Measurements from ENCODE around the gene SLC13A3. TPM values are rescaled to one million over a fixed set of nuclear protein-coding genes. Genes with fewer than 3 reads are reported as not detected.
A peak's percentile ranks its signal among the peaks of the same experiment; 100 is the strongest.

Gene SLC13A3
- total and polyA plus RNA-seq, 8 donors = 2.4 to 10.4 (median 8.8) TPM

- no peak overlapping the region for H3K4me3 ChIP-seq
- H3K27ac ChIP-seq = no peak overlapping the region
- peak in 1 of 4 donors; percentile 20 for DNase-seq
- ATAC-seq = no peak
- H3K27me3 ChIP-seq = no peaks in the 10 kb centered on the region
- no peaks in the 10 kb centered on the region for H3K36me3 ChIP-seq
- TF ChIP-seq, protein P1, sequence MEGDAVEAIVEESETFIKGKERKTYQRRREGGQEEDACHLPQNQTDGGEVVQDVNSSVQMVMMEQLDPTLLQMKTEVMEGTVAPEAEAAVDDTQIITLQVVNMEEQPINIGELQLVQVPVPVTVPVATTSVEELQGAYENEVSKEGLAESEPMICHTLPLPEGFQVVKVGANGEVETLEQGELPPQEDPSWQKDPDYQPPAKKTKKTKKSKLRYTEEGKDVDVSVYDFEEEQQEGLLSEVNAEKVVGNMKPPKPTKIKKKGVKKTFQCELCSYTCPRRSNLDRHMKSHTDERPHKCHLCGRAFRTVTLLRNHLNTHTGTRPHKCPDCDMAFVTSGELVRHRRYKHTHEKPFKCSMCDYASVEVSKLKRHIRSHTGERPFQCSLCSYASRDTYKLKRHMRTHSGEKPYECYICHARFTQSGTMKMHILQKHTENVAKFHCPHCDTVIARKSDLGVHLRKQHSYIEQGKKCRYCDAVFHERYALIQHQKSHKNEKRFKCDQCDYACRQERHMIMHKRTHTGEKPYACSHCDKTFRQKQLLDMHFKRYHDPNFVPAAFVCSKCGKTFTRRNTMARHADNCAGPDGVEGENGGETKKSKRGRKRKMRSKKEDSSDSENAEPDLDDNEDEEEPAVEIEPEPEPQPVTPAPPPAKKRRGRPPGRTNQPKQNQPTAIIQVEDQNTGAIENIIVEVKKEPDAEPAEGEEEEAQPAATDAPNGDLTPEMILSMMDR (IDR thresholded peaks at IDR 0.05) = no peak
- no peaks in the 10 kb centered on the region for H3K4me1 ChIP-seq
- no peaks in the 10 kb centered on the region for H3K9me3 ChIP-seq
- intact Hi-C loops (cut with DNase I) = no loop called here
Observed at GRCh38 chr20:46573234-46573633, 78.0 kb downstream of the SLC13A3 start.

- TF ChIP-seq, protein P1 (IDR thresholded peaks at IDR 0.05) = no peak
- ATAC-seq (no peak), DNase-seq (no peak)
- no peaks in the 10 kb centered on the region for H3K36me3 ChIP-seq
- no peaks in the 10 kb centered on the region for H3K9me3 ChIP-seq
- H3K4me1 ChIP-seq = no peaks in the 10 kb centered on the region
- no peaks in the 10 kb centered on the region for H3K27me3 ChIP-seq
- no peak overlapping the region for H3K4me3 ChIP-seq
- H3K27ac ChIP-seq = no peak overlapping the region
- intact Hi-C loops (cut with DNase I) = no loop called here
Observed at GRCh38 chr20:46572790-46573189, 78.5 kb downstream of the SLC13A3 start.

GRCh38 chr20:46572153-46572552 is 79.1 kb downstream of the SLC13A3 start:
- no peak overlapping the region for H3K27ac ChIP-seq
- no peaks in the 10 kb centered on the region for H3K27me3 ChIP-seq
- intact Hi-C loops (cut with DNase I) = no loop called here
- no peaks in the 10 kb centered on the region for H3K4me1 ChIP-seq
- ATAC-seq (peak; percentile 33), DNase-seq (peak in 2 of 4 donors; percentile 20 to 49)
- no peaks in the 10 kb centered on the region for H3K36me3 ChIP-seq
- TF ChIP-seq, protein P1 (IDR thresholded peaks at IDR 0.05) = no peak
- no peak overlapping the region for H3K4me3 ChIP-seq
- no peaks in the 10 kb centered on the region for H3K9me3 ChIP-seq

DNA sequence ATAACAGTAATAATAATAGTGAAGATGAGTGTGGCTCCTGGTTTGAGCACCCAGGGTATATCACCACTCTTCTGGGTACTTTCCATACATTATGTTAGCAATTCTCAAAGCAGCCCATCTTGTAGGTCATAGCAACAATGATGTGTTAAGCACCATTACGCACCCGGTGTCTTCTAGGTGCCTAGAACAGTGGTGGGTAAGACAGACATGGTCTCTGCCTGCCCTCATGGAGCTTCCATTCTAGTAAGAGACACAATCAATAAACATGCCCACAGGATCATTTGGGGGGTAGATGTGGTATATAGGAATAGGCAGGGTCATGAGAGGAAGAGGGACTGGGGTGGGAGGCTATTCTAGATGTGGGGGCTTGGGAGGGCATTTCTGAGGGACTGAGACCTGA is 79.8 kb downstream of the SLC13A3 start:
- no peak for DNase-seq
- Histone ChIP-seq H3K9me3 (no peaks in the 10 kb centered on the region), H3K36me3 (no peaks in the 10 kb centered on the region), H3K4me3 (no peak overlapping the region), H3K27ac (no peak overlapping the region), H3K27me3 (no peaks in the 10 kb centered on the region), H3K4me1 (no peaks in the 10 kb centered on the region)
- intact Hi-C loops (cut with DNase I) = no loop called here
- no peak for ATAC-seq
- TF ChIP-seq, protein P1 (IDR thresholded peaks at IDR 0.05) = no peak

GRCh38 chr20:46570956-46571355 is 80.3 kb downstream of the SLC13A3 start:
- Histone ChIP-seq H3K27ac (no peak overlapping the region), H3K4me3 (no peak overlapping the region), H3K9me3 (no peaks in the 10 kb centered on the region), H3K27me3 (no peaks in the 10 kb centered on the region), H3K4me1 (no peaks in the 10 kb centered on the region), H3K36me3 (no peaks in the 10 kb centered on the region)
- ATAC-seq (no peak), DNase-seq (no peak)
- intact Hi-C loops (cut with DNase I) = no loop called here
- TF ChIP-seq, protein P1 (IDR thresholded peaks at IDR 0.05) = no peak
